Measurements from ENCODE around the gene CLDN5. TPM values are rescaled to one million over a fixed set of nuclear protein-coding genes. Genes with fewer than 3 reads are reported as not detected.
A peak's percentile ranks its signal among the peaks of the same experiment; 100 is the strongest.

Gene CLDN5
- total and polyA plus RNA-seq, 2 of the 8 experiments (the other 6 are each of a cell fraction or from before 2014, with no cell fraction given): 1.2 to 1.6 TPM

DNA sequence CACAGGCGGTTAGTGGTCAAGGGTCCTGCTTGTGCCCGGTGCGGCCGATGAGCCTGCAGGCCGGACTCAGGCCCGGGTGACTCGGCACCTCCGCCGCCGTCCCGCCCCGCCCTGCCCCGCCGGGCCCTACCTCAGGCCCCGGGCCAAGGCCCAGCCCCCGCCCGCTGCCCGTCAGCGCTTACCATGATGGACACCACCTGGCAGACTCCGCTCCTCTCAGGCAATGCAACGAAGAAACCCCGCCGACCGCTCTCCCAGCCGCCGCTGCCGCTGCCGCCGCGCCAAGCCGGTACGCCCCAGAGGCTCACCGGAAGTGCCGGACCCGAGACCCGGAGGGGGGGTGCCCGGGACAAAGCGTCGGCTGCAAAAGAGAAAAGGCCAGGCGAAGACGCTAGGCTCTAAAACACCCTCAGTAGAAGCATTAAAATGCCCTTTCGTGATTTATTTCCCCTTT is 45.3 kb downstream of the CLDN5 start, which contains the start of gene UFD1 (continued):
- TF ChIP-seq ATF2 (IDR thresholded peaks at IDR 0.05; ENCODE audit: low read length) (0 out of 2 replicates have a peak, but pooled peaks have one; percentile 36), YY1 (IDR thresholded peaks at IDR 0.05; ENCODE audit: low read depth, low read length) (no peak), SAP30 (IDR thresholded peaks at IDR 0.05; ENCODE audit: insufficient read depth, insufficient replicate concordance, low read length) (no peak), SUZ12 (IDR thresholded peaks at IDR 0.05; ENCODE audit: low read length) (no peak), TCF12 (IDR thresholded peaks at IDR 0.05; ENCODE audit: low read depth, low read length) (no peak), CHD1 (IDR thresholded peaks at IDR 0.05; ENCODE audit: low read depth, low read length) (peak; percentile 95), JUN (IDR thresholded peaks at IDR 0.05; ENCODE audit: low read depth, low read length) (no peak), BRCA1 (IDR thresholded peaks at IDR 0.05; ENCODE audit: low read depth, low read length) (no peak), RXRA (IDR thresholded peaks at IDR 0.05; ENCODE audit: insufficient read depth, low read depth, low read length) (no peak), KDM4A (IDR thresholded peaks at IDR 0.05; ENCODE audit: low read depth, low read length, severe bottlenecking) (peak; percentile 20), JUND (IDR thresholded peaks at IDR 0.05; ENCODE audit: low read length) (peak; percentile 98), SIX5 (IDR thresholded peaks at IDR 0.05; ENCODE audit: low read depth, low read length) (no peak; the same call in 1 of the 2 replicates), ASH2L (IDR thresholded peaks at IDR 0.05; ENCODE audit: low read length) (peak; percentile 46), BCL11A (IDR thresholded peaks at IDR 0.05; ENCODE audit: low read depth in 2 of 2, low read length in 2 of 2) (no peak)

Measured in H1 (cell line).